Ectodermal cell (in vitro differentiated cells): ENCODE data around the gene RAB40C.
A peak's percentile ranks its signal among the peaks of the same experiment; 100 is the strongest.

Experiments
- H3K27ac ChIP-seq: 2 replicates; pipeline ENCODE4 v1.7.0; 2013; ENCODE audit warnings: mild to moderate bottlenecking, low read depth, low read length; ENCODE audit not compliant: insufficient read depth, poor library complexity, severe bottlenecking
- H3K27me3 ChIP-seq: 2 replicates; pipeline ENCODE4 v1.7.0; 2013; ENCODE audit warnings: mild to moderate bottlenecking, low read length; ENCODE audit not compliant: insufficient read depth, control insufficient read depth, poor library complexity, severe bottlenecking
- H3K36me3 ChIP-seq: one replicate; pipeline ENCODE4 v1.7.0; 2013; ENCODE audit warnings: low read length; ENCODE audit not compliant: control insufficient read depth, insufficient read depth
- H3K4me1 ChIP-seq: one replicate; pipeline ENCODE4 v1.7.0; 2013; ENCODE audit warnings: low read length; ENCODE audit not compliant: control insufficient read depth, insufficient read depth
- H3K4me3 ChIP-seq: 2 replicates; pipeline ENCODE4 v1.7.0; 2013; ENCODE audit warnings: low read depth, low read length, control low read depth; ENCODE audit not compliant: insufficient read depth
- H3K9me3 ChIP-seq: 2 replicates; pipeline ENCODE4 v1.7.0; 2013; ENCODE audit warnings: mild to moderate bottlenecking, low read length, moderate library complexity; ENCODE audit not compliant: control insufficient read depth
- WGBS, 2 experiments: methylation state at CpG; one replicate each; pipeline ENCODE4 v1.1.7; 2013; ENCODE audit warnings: missing lambda C conversion rate in 2 of 2; 5-methylcytosine and 5-hydroxymethylcytosine counted together

The RAB40C gene

GRCh38 chr16:559411-560203, 30.3 kb upstream of the RAB40C start:
- peaks cover 50% of the 10 kb centered on the region for H3K27me3 ChIP-seq
- no peak overlapping the region for H3K27ac ChIP-seq
- peak overlapping the region; percentile 16 for H3K4me3 ChIP-seq
- peaks cover 5% of the 10 kb centered on the region for H3K4me1 ChIP-seq
- no peaks in the 10 kb centered on the region for H3K9me3 ChIP-seq
- H3K36me3 ChIP-seq: no peaks in the 10 kb centered on the region
- 10% methylated on average over 62 of the region's 62 CpGs for WGBS, 2 experiments

- Histone ChIP-seq H3K27ac (no peak within 1 kb of the TSS), H3K4me3 (peak within 1 kb of the TSS; percentile 16), H3K4me1 (peaks cover 5% of the 10 kb centered on the region), H3K27me3 (peaks cover 50% of the 10 kb centered on the region), H3K36me3 (no peaks in the 10 kb centered on the region), H3K9me3 (no peaks in the 10 kb centered on the region)
- 1 to 2% methylated on average over 84 of the region's 84 CpGs for WGBS, 2 experiments
These were observed 29.6 kb upstream of the RAB40C start, which contains the start of gene PRR35 for GRCh38 chr16:560204-560700. TSS of gene PRR35 (plus strand) at chr16:560394. CDS start at chr16:563295, 2,901 bp downstream.

- no peaks in the 10 kb centered on the region for H3K9me3 ChIP-seq
- H3K36me3 ChIP-seq: no peaks in the 10 kb centered on the region
- no peak overlapping the region for H3K27ac ChIP-seq
- H3K27me3 ChIP-seq: peaks cover 50% of the 10 kb centered on the region
- peaks cover 11% of the 10 kb centered on the region for H3K4me1 ChIP-seq
- no peak overlapping the region for H3K4me3 ChIP-seq
- 38 to 40% methylated on average over 54 of the region's 54 CpGs for WGBS, 2 experiments
These were observed 29.0 kb upstream of the RAB40C start for GRCh38 chr16:560701-561412.

- Histone ChIP-seq H3K27ac (no peak overlapping the region), H3K4me1 (peaks cover 16% of the 10 kb centered on the region), H3K27me3 (peaks cover 50% of the 10 kb centered on the region), H3K4me3 (no peak overlapping the region), H3K9me3 (no peaks in the 10 kb centered on the region), H3K36me3 (no peaks in the 10 kb centered on the region)
- WGBS, 2 experiments: 87 to 90% methylated on average over 15 of the region's 15 CpGs
These were observed 28.5 kb upstream of the RAB40C start for GRCh38 chr16:561413-561794.

GRCh38 chr16:561957-562938, 27.6 kb upstream of the RAB40C start:
- Histone ChIP-seq H3K27ac (no peak overlapping the region), H3K4me3 (no peak overlapping the region), H3K36me3 (no peaks in the 10 kb centered on the region), H3K9me3 (no peaks in the 10 kb centered on the region), H3K4me1 (peaks cover 23% of the 10 kb centered on the region), H3K27me3 (peaks cover 50% of the 10 kb centered on the region)
- WGBS, 2 experiments: 89 to 91% methylated on average over 43 of the region's 43 CpGs

- Histone ChIP-seq H3K4me1 (peaks cover 23% of the 10 kb centered on the region), H3K36me3 (no peaks in the 10 kb centered on the region), H3K27me3 (peaks cover 47% of the 10 kb centered on the region), H3K27ac (no peak overlapping the region), H3K9me3 (no peaks in the 10 kb centered on the region), H3K4me3 (no peak overlapping the region)
- 89 to 93% methylated on average over 30 of the region's 30 CpGs for WGBS, 2 experiments
These were observed 26.7 kb upstream of the RAB40C start for GRCh38 chr16:563072-563644.

GRCh38 chr16:564690-565418, 25.0 kb upstream of the RAB40C start:
- H3K9me3 ChIP-seq: no peaks in the 10 kb centered on the region
- H3K27ac ChIP-seq: no peak overlapping the region
- no peak overlapping the region for H3K4me3 ChIP-seq
- 93% methylated on average over 42 of the region's 42 CpGs for WGBS, 2 experiments
- H3K4me1 ChIP-seq: peaks cover 30% of the 10 kb centered on the region
- H3K36me3 ChIP-seq: no peaks in the 10 kb centered on the region
- peaks cover 30% of the 10 kb centered on the region for H3K27me3 ChIP-seq

- H3K36me3 ChIP-seq: no peaks in the 10 kb centered on the region
- no peaks in the 10 kb centered on the region for H3K9me3 ChIP-seq
- WGBS, 2 experiments: 70 to 73% methylated on average over 35 of the region's 35 CpGs
- H3K4me1 ChIP-seq: peaks cover 30% of the 10 kb centered on the region
- no peak overlapping the region for H3K4me3 ChIP-seq
- peaks cover 22% of the 10 kb centered on the region for H3K27me3 ChIP-seq
- H3K27ac ChIP-seq: no peak overlapping the region
These were observed 24.2 kb upstream of the RAB40C start for GRCh38 chr16:565419-566330.
